GM23338 (cell line): Measurements from ENCODE around the gene BAZ1B. TPM values are rescaled to one million over a fixed set of nuclear protein-coding genes. Genes with fewer than 3 reads are reported as not detected.
"Not testable (repeated sequence)": the region's sequence is repeated elsewhere in the genome, so short reads cannot be mapped to it uniquely, and the experiment has no call there.

Source experiments
- ATAC-seq: fragments of 200-7000 bp; cut with Tn5 transposase; 3 replicates; pipeline ENCODE4 v1.9.1; 2020
- DNase-seq: peaks from one replicate; pipeline ENCODE4 v3.0.0-alpha.2; 2015; ENCODE audit warnings: low spot score
- H2AFZ ChIP-seq: fragments of 200-600 bp; sonication (generic); 2 replicates; pipeline ENCODE4 v1.8.0; 2016; ENCODE audit warnings: antibody characterized with exemption, mild to moderate bottlenecking, moderate library complexity
- H3F3A ChIP-seq: fragments of 200-600 bp; sonication (generic); replicated peaks from 2 replicates; pipeline ENCODE4 v1.8.0; 2017; ENCODE audit warnings: antibody characterized with exemption, mixed run types, low read depth
- H3K27ac ChIP-seq: fragments of 200-600 bp; sonication (generic); 2 replicates; pipeline ENCODE4 v1.6.1; 2016; ENCODE audit warnings: low read depth
- H3K27me3 ChIP-seq: fragments of 200-600 bp; sonication (generic); 2 replicates; pipeline ENCODE4 v1.8.0; 2016; ENCODE audit warnings: mild to moderate bottlenecking, mixed run types, moderate library complexity; ENCODE audit not compliant: insufficient read depth
- H3K36me3 ChIP-seq: fragments of 200-600 bp; sonication (generic); 2 replicates; pipeline ENCODE4 v1.8.0; 2016; ENCODE audit warnings: mild to moderate bottlenecking; ENCODE audit not compliant: insufficient read depth
- H3K4me1 ChIP-seq: fragments of 200-600 bp; sonication (generic); 2 replicates; pipeline ENCODE4 v1.8.0; 2016; ENCODE audit warnings: mild to moderate bottlenecking, moderate library complexity; ENCODE audit not compliant: insufficient read depth
- H3K4me2 ChIP-seq: fragments of 200-600 bp; sonication (generic); 2 replicates; pipeline ENCODE4 v1.7.1; 2017; ENCODE audit warnings: mixed run types
- H3K4me3 ChIP-seq: fragments of 200-600 bp; sonication (generic); 2 replicates; pipeline ENCODE4 v1.6.1; 2016; ENCODE audit warnings: mixed run types
- H3K79me2 ChIP-seq: fragments of 200-600 bp; sonication (generic); replicated peaks from 2 replicates; pipeline ENCODE4 v1.8.0; 2017; ENCODE audit warnings: mild to moderate bottlenecking; ENCODE audit not compliant: insufficient read depth
- H3K9me2 ChIP-seq: fragments of 200-600 bp; sonication (generic); 2 replicates; pipeline ENCODE4 v1.8.0; 2017; ENCODE audit not compliant: insufficient read depth
- H4K20me1 ChIP-seq: fragments of 200-600 bp; sonication (generic); replicated peaks from 2 replicates; pipeline ENCODE4 v1.8.0; 2017; ENCODE audit warnings: mild to moderate bottlenecking; ENCODE audit not compliant: insufficient read depth
- H3K27ac Mint-ChIP-seq: 2 replicates; pipeline ENCODE4 v1.8.0; 2020; ENCODE audit warnings: inconsistent platforms, mild to moderate bottlenecking, moderate library complexity, mixed read lengths
- H3K27me3 Mint-ChIP-seq: 3 replicates; pipeline ENCODE4 v1.8.0; 2022; ENCODE audit warnings: low read depth, mild to moderate bottlenecking, moderate library complexity, mixed read lengths, inconsistent platforms; ENCODE audit not compliant: insufficient read depth, poor library complexity
- H3K36me3 Mint-ChIP-seq: 3 replicates; pipeline ENCODE4 v1.8.0; 2021; ENCODE audit warnings: low read depth, mild to moderate bottlenecking, inconsistent platforms, moderate library complexity, mixed read lengths
- H3K4me1 Mint-ChIP-seq: 3 replicates; pipeline ENCODE4 v1.8.0; 2020; ENCODE audit warnings: mild to moderate bottlenecking, inconsistent platforms, mixed read lengths
- H3K4me3 Mint-ChIP-seq: 3 replicates; pipeline ENCODE4 v1.8.0; 2021; ENCODE audit warnings: moderate library complexity, mild to moderate bottlenecking, inconsistent platforms, mixed read lengths
- H3K9me3 Mint-ChIP-seq: 3 replicates; pipeline ENCODE4 v1.8.0; 2020; ENCODE audit warnings: moderate library complexity, mild to moderate bottlenecking, inconsistent platforms, mixed read lengths
- CTCF ChIP-seq, 2 experiments: fragments of 200-600 bp in 1 of 2; sonication (generic) in 1 of 2; conservative IDR thresholded peaks; 2 replicates each; pipeline versions ENCODE4 v1.5.1 to v1.6.1; 2016 to 2017; ENCODE audit warnings: antibody characterized with exemption in 2 of 2, low read depth in 2 of 2, mild to moderate bottlenecking in 2 of 2, moderate library complexity in 1 of 2
- ETS1 ChIP-seq: IDR thresholded peaks from 2 replicates; pipeline ENCODE4 v1.6.1; 2016; ENCODE audit warnings: antibody characterized with exemption
- EZH2 ChIP-seq: fragments of 200-600 bp; sonication (generic); IDR thresholded peaks from one replicate; pipeline ENCODE4 v1.8.0; 2017; ENCODE audit warnings: antibody characterized with exemption, mild to moderate bottlenecking, low read depth; ENCODE audit not compliant: unreplicated experiment
- EZH2phosphoT487 ChIP-seq: fragments of 200-600 bp; sonication (generic); IDR thresholded peaks from one replicate; pipeline ENCODE4 v1.8.1; 2018; ENCODE audit warnings: antibody characterized with exemption; ENCODE audit not compliant: unreplicated experiment
- JUNB ChIP-seq: IDR thresholded peaks from one replicate; pipeline ENCODE4 v1.6.1; 2016; ENCODE audit warnings: antibody characterized with exemption; ENCODE audit not compliant: unreplicated experiment
- NANOG ChIP-seq: IDR thresholded peaks from 2 replicates; pipeline ENCODE4 v1.6.1; 2016; ENCODE audit warnings: antibody characterized with exemption, borderline replicate concordance
- POLR2AphosphoS5 ChIP-seq: IDR thresholded peaks from 2 replicates; pipeline ENCODE4 v1.6.1; 2016; ENCODE audit warnings: antibody characterized with exemption, low read depth
- REST ChIP-seq: IDR thresholded peaks from one replicate; pipeline ENCODE4 v1.6.1; 2018; ENCODE audit warnings: antibody characterized with exemption; ENCODE audit not compliant: unreplicated experiment
- ZNF331 ChIP-seq: fragments of 250-450 bp; sonication (Bioruptor Pico); IDR thresholded peaks from 2 replicates; pipeline ENCODE4 v1.5.0; 2020; ENCODE audit warnings: low read depth, mild to moderate bottlenecking, moderate library complexity
- ZNF462 ChIP-seq: fragments of 250-450 bp; sonication (Bioruptor Pico); IDR thresholded peaks from 2 replicates; pipeline ENCODE4 v1.5.0; 2020; ENCODE audit warnings: mild to moderate bottlenecking, moderate library complexity
- polyA plus RNA-seq: library from polyadenylated mRNA; unstranded; fragments of >200 nt; fragmentation: Nextera tagmentation; extraction: Ambion mirVana; gene quantifications from 2 replicates; pipeline ENCODE4 v1.2.1, GENCODE V29; 2016
- total RNA-seq: library from RNA; depleted of rRNA; stranded (reverse); fragments of >200 nt; shearing (Covaris generic); gene quantifications from 2 replicates; pipeline ENCODE4 v1.2.3, GENCODE V29; 2014

BAZ1B gene
- total and polyA plus RNA-seq, 2 experiments from 2014 or later: 40.4 to 70.7 TPM

- no peaks in the 10 kb centered on the region for H3K9me3 Mint-ChIP-seq
- Histone ChIP-seq H3F3A (no peaks in the 10 kb centered on the region), H3K36me3 (peaks cover 11% of the 10 kb centered on the region; the same call in 1 of the 2 replicates), H3K79me2 (peaks cover 3% of the 10 kb centered on the region; the same call in 1 of the 2 replicates), H3K27me3 (no peaks in the 10 kb centered on the region), H3K4me2 (no peak overlapping the region), H2AFZ (no peak overlapping the region), H3K4me3 (no peak overlapping the region), H3K4me1 (no peaks in the 10 kb centered on the region), H3K27ac (no peak overlapping the region), H4K20me1 (no peaks in the 10 kb centered on the region), H3K9me2 (no peaks in the 10 kb centered on the region)
- TF ChIP-seq EZH2 (no peak), JUNB (no peak), CTCF (conservative IDR thresholded peaks at IDR 0.05; ENCODE audit: low read depth in 2 of 2) (no peak), NANOG (no peak), ETS1 (no peak), REST (no peak), ZNF331 (CRISPR knock-in tag) (no peak), ZNF462 (no peak), EZH2phosphoT487 (no peak), POLR2AphosphoS5 (no peak)
- no peak overlapping the region for H3K4me3 Mint-ChIP-seq
- H3K27me3 Mint-ChIP-seq: peaks cover 4% of the 10 kb centered on the region
- DNase-seq: no peak
- H3K36me3 Mint-ChIP-seq: peaks cover 57% of the 10 kb centered on the region
- ATAC-seq: no peak
- H3K27ac Mint-ChIP-seq: no peak overlapping the region
- no peaks in the 10 kb centered on the region for H3K4me1 Mint-ChIP-seq
Measured at GRCh38 chr7:73539709-73540108, 17.6 kb upstream of the BAZ1B start.

- not testable (repeated sequence) for ATAC-seq, H3K27ac ChIP-seq, H3F3A ChIP-seq, H3K4me1 ChIP-seq, H3K4me3 ChIP-seq, H3K27me3 Mint-ChIP-seq, H3K79me2 ChIP-seq, H3K27me3 ChIP-seq, DNase-seq, H3K4me2 ChIP-seq, H3K27ac Mint-ChIP-seq, H4K20me1 ChIP-seq, H3K4me1 Mint-ChIP-seq, H3K4me3 Mint-ChIP-seq, H3K9me3 Mint-ChIP-seq, H2AFZ ChIP-seq, H3K9me2 ChIP-seq
- peaks cover 11% of the 10 kb centered on the region; the same call in 1 of the 2 replicates for H3K36me3 ChIP-seq
- H3K36me3 Mint-ChIP-seq: peaks cover 57% of the 10 kb centered on the region
Measured at GRCh38 chr7:73538510-73538909, 16.4 kb upstream of the BAZ1B start.
